ENCODE results near the gene F10. TPM values are rescaled to one million over a fixed set of nuclear protein-coding genes. Genes with fewer than 3 reads are reported as not detected.
"Not testable (repeated sequence)": the region's sequence is repeated elsewhere in the genome, so short reads cannot be mapped to it uniquely, and the experiment has no call there.

The F10 gene
- total RNA-seq, 3 donors from 2014 or later (not counting 1 experiment from before 2014, with no cell fraction given) = not detected

GRCh38 chr13:113077953-113078901 lies 44.4 kb upstream of the F10 start:
- intact Hi-C loops (cut with micrococcal nuclease) = no loop called here
- no peaks in the 10 kb centered on the region for H3K27me3 ChIP-seq (ENCODE audit: control insufficient read depth, insufficient read depth, low read length)
- H3K4me3 ChIP-seq (ENCODE audit: low read length) = no peak overlapping the region
- H3K9me3 Mint-ChIP-seq = no peaks in the 10 kb centered on the region
- WGBS (ENCODE audit: insufficient coverage) = 93% methylated on average over 42 of the region's 42 CpGs
- DNase-seq (no peak), ATAC-seq (no peak)
- H3K9me3 ChIP-seq (ENCODE audit: control insufficient read depth, insufficient read depth, low read length) = no peaks in the 10 kb centered on the region
- H3K4me1 ChIP-seq (ENCODE audit: control insufficient read depth, insufficient read depth, low read length) = no peaks in the 10 kb centered on the region
- no peaks in the 10 kb centered on the region for H3K4me1 Mint-ChIP-seq
- no peaks in the 10 kb centered on the region for H3K27me3 Mint-ChIP-seq (ENCODE audit: low read depth in 2 of 2)
- H3K36me3 Mint-ChIP-seq = no peaks in the 10 kb centered on the region
- no peak overlapping the region for H3K27ac ChIP-seq (ENCODE audit: low read length)
- H3K27ac Mint-ChIP-seq = no peak overlapping the region
- TF ChIP-seq CTCF (IDR thresholded peaks at IDR 0.05) = no peak
- H3K36me3 ChIP-seq (ENCODE audit: control insufficient read depth, insufficient read depth, low read length) = no peaks in the 10 kb centered on the region
- H3K4me3 Mint-ChIP-seq = no peak overlapping the region

- no peaks in the 10 kb centered on the region for H3K9me3 Mint-ChIP-seq
- H3K4me1 Mint-ChIP-seq = no peaks in the 10 kb centered on the region
- H3K27me3 ChIP-seq (ENCODE audit: control insufficient read depth, insufficient read depth, low read length) = no peaks in the 10 kb centered on the region
- no peak overlapping the region for H3K27ac ChIP-seq (ENCODE audit: low read length)
- DNase-seq (no peak), ATAC-seq (no peak)
- H3K27ac Mint-ChIP-seq = no peak overlapping the region
- WGBS (ENCODE audit: insufficient coverage) = 90% methylated on average over 25 of the region's 27 CpGs
- no peak overlapping the region for H3K4me3 Mint-ChIP-seq
- no peaks in the 10 kb centered on the region for H3K4me1 ChIP-seq (ENCODE audit: control insufficient read depth, insufficient read depth, low read length)
- no peaks in the 10 kb centered on the region for H3K36me3 ChIP-seq (ENCODE audit: control insufficient read depth, insufficient read depth, low read length)
- H3K4me3 ChIP-seq (ENCODE audit: low read length) = no peak overlapping the region
- H3K9me3 ChIP-seq (ENCODE audit: control insufficient read depth, insufficient read depth, low read length) = no peaks in the 10 kb centered on the region
- no peak for TF ChIP-seq CTCF (IDR thresholded peaks at IDR 0.05)
- H3K36me3 Mint-ChIP-seq = no peaks in the 10 kb centered on the region
- no peaks in the 10 kb centered on the region for H3K27me3 Mint-ChIP-seq (ENCODE audit: low read depth in 2 of 2)
- intact Hi-C loops (cut with micrococcal nuclease) = no loop called here
Measured at GRCh38 chr13:113078902-113079780, 43.5 kb upstream of the F10 start.

GRCh38 chr13:113079781-113080080 lies 42.9 kb upstream of the F10 start:
- H3K36me3 ChIP-seq (ENCODE audit: control insufficient read depth, insufficient read depth, low read length); ATAC-seq; H3K27ac ChIP-seq (ENCODE audit: low read length); H3K9me3 ChIP-seq (ENCODE audit: control insufficient read depth, insufficient read depth, low read length); H3K27me3 Mint-ChIP-seq (ENCODE audit: low read depth in 2 of 2); H3K36me3 Mint-ChIP-seq; H3K27ac Mint-ChIP-seq; H3K4me3 ChIP-seq (ENCODE audit: low read length); H3K9me3 Mint-ChIP-seq; H3K4me1 ChIP-seq (ENCODE audit: control insufficient read depth, insufficient read depth, low read length); DNase-seq; intact Hi-C loops (cut with micrococcal nuclease); H3K4me1 Mint-ChIP-seq; H3K27me3 ChIP-seq (ENCODE audit: control insufficient read depth, insufficient read depth, low read length); H3K4me3 Mint-ChIP-seq: not testable (repeated sequence)
- WGBS (ENCODE audit: insufficient coverage) = 71% methylated on average over 6 of the region's 9 CpGs

- H3K27me3 ChIP-seq (ENCODE audit: control insufficient read depth, insufficient read depth, low read length) = no peaks in the 10 kb centered on the region
- Mint-ChIP-seq H3K9me3 (no peaks in the 10 kb centered on the region), H3K27ac (no peak overlapping the region), H3K27me3 (ENCODE audit: low read depth in 2 of 2) (no peaks in the 10 kb centered on the region), H3K4me3 (no peak overlapping the region), H3K36me3 (no peaks in the 10 kb centered on the region), H3K4me1 (no peaks in the 10 kb centered on the region)
- H3K4me1 ChIP-seq (ENCODE audit: control insufficient read depth, insufficient read depth, low read length) = no peaks in the 10 kb centered on the region
- no peaks in the 10 kb centered on the region for H3K36me3 ChIP-seq (ENCODE audit: control insufficient read depth, insufficient read depth, low read length)
- no peak for DNase-seq
- intact Hi-C loops (cut with micrococcal nuclease) = no loop called here
- no peak overlapping the region for H3K4me3 ChIP-seq (ENCODE audit: low read length)
- TF ChIP-seq CTCF (IDR thresholded peaks at IDR 0.05) = no peak
- ATAC-seq = no peak
- no peaks in the 10 kb centered on the region for H3K9me3 ChIP-seq (ENCODE audit: control insufficient read depth, insufficient read depth, low read length)
- 90% methylated on average over 18 of the region's 18 CpGs for WGBS (ENCODE audit: insufficient coverage)
- H3K27ac ChIP-seq (ENCODE audit: low read length) = no peak overlapping the region
Measured at GRCh38 chr13:113080361-113080831, 42.2 kb upstream of the F10 start.
